Activated CD8-positive, alpha-beta T cell treated with anti-CD3 and anti-CD28 coated beads, Interleukin-2, amount 10 ng/mL, durations not matched to agents 7 days and 5 days (primary cell): ENCODE results near the gene CNTNAP5. TPM values are rescaled to one million over a fixed set of nuclear protein-coding genes. Genes with fewer than 3 reads are reported as not detected.

ENCODE experiments used
- ATAC-seq: fragments of 150-1000 bp; cut with Tn5 transposase; one replicate; pipeline ENCODE4 v1.10.0; 2021; ENCODE audit warnings: moderate library complexity
- CTCF ChIA-PET: fragments of 350-600 bp; sonication (Branson Sonifier 250); formaldehyde crosslinking; loops from one replicate; lab custom pipeline; 2021; ENCODE audit warnings: antibody characterized with exemption; lab: Charles Lee
- POLR2A ChIA-PET: fragments of 350-600 bp; sonication (Branson Sonifier 250); formaldehyde crosslinking; loops from one replicate; lab custom pipeline; 2021; ENCODE audit warnings: antibody characterized with exemption; lab: Charles Lee
- DNase-seq: peaks from one replicate; pipeline ENCODE4 v3.0.0-alpha.2; 2020
- H3K27ac Mint-ChIP-seq: one replicate; pipeline ENCODE4 v1.8.0; 2021; ENCODE audit warnings: mild to moderate bottlenecking, mixed read lengths
- H3K27me3 Mint-ChIP-seq: one replicate; pipeline ENCODE4 v1.8.0; 2021; ENCODE audit warnings: low read depth, mixed read lengths
- H3K36me3 Mint-ChIP-seq: one replicate; pipeline ENCODE4 v1.8.0; 2021; ENCODE audit warnings: low read depth, mixed read lengths
- H3K4me1 Mint-ChIP-seq: one replicate; pipeline ENCODE4 v1.8.0; 2021; ENCODE audit warnings: low read depth, mixed read lengths
- H3K4me3 Mint-ChIP-seq: one replicate; pipeline ENCODE4 v1.8.0; 2021; ENCODE audit warnings: mild to moderate bottlenecking, mixed read lengths
- H3K9me3 Mint-ChIP-seq: one replicate; pipeline ENCODE4 v1.8.0; 2022; ENCODE audit warnings: mixed read lengths; ENCODE audit not compliant: insufficient read depth
- total RNA-seq, 2 experiments: library from RNA; stranded (reverse); gene quantifications; one replicate each; pipeline ENCODE4 v1.2.3, GENCODE V29; 2021

Gene CNTNAP5
- total RNA-seq, 2 experiments from 2014 or later: not detected

GRCh38 chr2:124919296-124919695 lies 894.2 kb downstream of the CNTNAP5 start:
- Mint-ChIP-seq H3K36me3 (no peaks in the 10 kb centered on the region), H3K9me3 (peaks cover 8% of the 10 kb centered on the region), H3K27ac (no peak overlapping the region), H3K27me3 (no peaks in the 10 kb centered on the region), H3K4me1 (no peaks in the 10 kb centered on the region), H3K4me3 (no peak overlapping the region)
- ChIA-PET CTCF (no interaction called here), POLR2A (no interaction called here)
- ATAC-seq: no peak
- DNase-seq: no peak

- ATAC-seq (no peak), DNase-seq (no peak)
- ChIA-PET CTCF (no interaction called here), POLR2A (no interaction called here)
- Mint-ChIP-seq H3K4me1 (no peaks in the 10 kb centered on the region), H3K27me3 (no peaks in the 10 kb centered on the region), H3K9me3 (peaks cover 8% of the 10 kb centered on the region), H3K36me3 (no peaks in the 10 kb centered on the region), H3K4me3 (no peak overlapping the region), H3K27ac (no peak overlapping the region)
These were observed 895.4 kb downstream of the CNTNAP5 start for GRCh38 chr2:124920448-124920847.

GRCh38 chr2:124921191-124921590 lies 896.1 kb downstream of the CNTNAP5 start:
- no peak overlapping the region for H3K27ac Mint-ChIP-seq
- ChIA-PET POLR2A (no interaction called here), CTCF (no interaction called here)
- H3K4me3 Mint-ChIP-seq: no peak overlapping the region
- no peaks in the 10 kb centered on the region for H3K36me3 Mint-ChIP-seq
- H3K4me1 Mint-ChIP-seq: no peaks in the 10 kb centered on the region
- H3K27me3 Mint-ChIP-seq: no peaks in the 10 kb centered on the region
- peaks cover 8% of the 10 kb centered on the region for H3K9me3 Mint-ChIP-seq
- DNase-seq: no peak
- no peak for ATAC-seq

- Mint-ChIP-seq H3K4me3 (no peak overlapping the region), H3K9me3 (peaks cover 4% of the 10 kb centered on the region), H3K27ac (no peak overlapping the region), H3K27me3 (no peaks in the 10 kb centered on the region), H3K36me3 (no peaks in the 10 kb centered on the region), H3K4me1 (no peaks in the 10 kb centered on the region)
- ChIA-PET POLR2A (no interaction called here), CTCF (no interaction called here)
- DNase-seq (no peak), ATAC-seq (no peak)
These were observed 898.0 kb downstream of the CNTNAP5 start for GRCh38 chr2:124923097-124923496.

GRCh38 chr2:124933883-124934282 lies 908.8 kb downstream of the CNTNAP5 start:
- Mint-ChIP-seq H3K27ac (no peak overlapping the region), H3K27me3 (no peaks in the 10 kb centered on the region), H3K9me3 (peaks cover 10% of the 10 kb centered on the region), H3K36me3 (no peaks in the 10 kb centered on the region), H3K4me1 (no peaks in the 10 kb centered on the region), H3K4me3 (no peak overlapping the region)
- ChIA-PET POLR2A (no interaction called here), CTCF (no interaction called here)
- DNase-seq (no peak), ATAC-seq (no peak)

- Mint-ChIP-seq H3K4me1 (no peaks in the 10 kb centered on the region), H3K36me3 (no peaks in the 10 kb centered on the region), H3K9me3 (peaks cover 3% of the 10 kb centered on the region), H3K27ac (no peak overlapping the region), H3K27me3 (no peaks in the 10 kb centered on the region), H3K4me3 (no peak overlapping the region)
- no peak for ATAC-seq
- ChIA-PET POLR2A (no interaction called here), CTCF (no interaction called here)
- no peak for DNase-seq
These were observed 928.8 kb downstream of the CNTNAP5 start for GRCh38 chr2:124953921-124954320.

- Mint-ChIP-seq H3K4me3 (no peak overlapping the region), H3K4me1 (no peaks in the 10 kb centered on the region), H3K9me3 (peaks cover 6% of the 10 kb centered on the region), H3K36me3 (no peaks in the 10 kb centered on the region), H3K27me3 (no peaks in the 10 kb centered on the region), H3K27ac (no peak overlapping the region)
- POLR2A ChIA-PET: no interaction called here
- DNase-seq (no peak), ATAC-seq (no peak)
- CTCF ChIA-PET: no interaction called here
These were observed 934.5 kb downstream of the CNTNAP5 start for GRCh38 chr2:124959581-124959980.

GRCh38 chr2:124961132-124961531 lies 936.0 kb downstream of the CNTNAP5 start:
- CTCF ChIA-PET: no interaction called here
- H3K4me1 Mint-ChIP-seq: no peaks in the 10 kb centered on the region
- POLR2A ChIA-PET: no interaction called here
- H3K36me3 Mint-ChIP-seq: no peaks in the 10 kb centered on the region
- no peak for ATAC-seq
- no peaks in the 10 kb centered on the region for H3K27me3 Mint-ChIP-seq
- H3K27ac Mint-ChIP-seq: no peak overlapping the region
- no peak overlapping the region for H3K4me3 Mint-ChIP-seq
- no peak for DNase-seq
- H3K9me3 Mint-ChIP-seq: peaks cover 7% of the 10 kb centered on the region
